GM18868 (cell line): ENCODE measurements around the gene ANAPC2.
"Not testable (repeated sequence)": the region's sequence is repeated elsewhere in the genome, so short reads cannot be mapped to it uniquely, and the experiment has no call there.

Experiments used
- ATAC-seq: cut with Tn5 transposase; IDR thresholded peaks from one replicate; pipeline ENCODE4 v1.9.1; 2021; ENCODE audit warnings: mild to moderate bottlenecking, moderate library complexity; ENCODE audit not compliant: unreplicated experiment

ANAPC2 gene

GRCh38 chr9:137148661-137149060 is 39.7 kb downstream of the ANAPC2 start:
- ATAC-seq, result no peak

DNA sequence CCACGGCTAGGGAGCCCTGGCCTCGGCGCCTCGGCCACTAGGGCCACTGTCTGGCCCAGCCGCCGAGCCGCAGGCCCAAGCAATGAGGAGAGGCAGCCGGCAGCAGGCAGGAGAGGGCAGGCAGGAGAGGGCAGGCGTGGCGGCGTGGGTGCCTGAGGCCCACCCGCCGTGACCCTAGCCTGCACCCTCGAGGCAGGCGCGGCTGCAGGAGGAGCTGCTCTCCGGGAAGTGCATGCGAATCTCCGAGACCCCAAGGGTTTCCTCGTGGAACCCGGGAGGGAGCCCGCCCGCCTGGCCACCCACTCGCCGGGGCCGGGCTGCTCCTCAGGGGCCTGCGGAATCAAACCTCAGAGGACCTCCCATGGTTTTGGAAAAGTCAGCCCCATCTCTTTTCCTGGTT is 40.1 kb downstream of the ANAPC2 start:
- ATAC-seq, result no peak

GRCh38 chr9:137147793-137148160 is 40.6 kb downstream of the ANAPC2 start:
- no peak for ATAC-seq

GRCh38 chr9:137147091-137147792 is 41.1 kb downstream of the ANAPC2 start:
- ATAC-seq, result no peak

DNA sequence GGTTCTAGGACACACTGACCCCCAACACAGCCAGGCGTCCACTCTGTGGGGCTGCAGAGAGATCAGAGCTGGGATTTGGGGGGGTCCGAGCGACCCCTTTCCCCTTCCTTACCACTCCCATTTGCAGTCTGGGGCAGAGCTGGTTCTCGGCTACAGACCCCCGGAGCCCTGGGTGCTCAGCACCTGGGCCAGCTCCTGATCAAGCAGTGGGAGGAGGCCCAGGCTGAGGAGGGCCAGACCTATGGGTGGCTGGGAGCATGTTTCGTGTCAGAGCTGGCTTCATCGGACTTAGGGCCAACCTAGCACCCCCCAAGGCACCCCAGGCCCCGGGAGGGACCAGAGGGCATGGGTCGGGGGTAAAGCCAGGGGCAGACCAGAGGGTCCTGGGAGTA is 41.8 kb downstream of the ANAPC2 start:
- ATAC-seq, result no peak

DNA sequence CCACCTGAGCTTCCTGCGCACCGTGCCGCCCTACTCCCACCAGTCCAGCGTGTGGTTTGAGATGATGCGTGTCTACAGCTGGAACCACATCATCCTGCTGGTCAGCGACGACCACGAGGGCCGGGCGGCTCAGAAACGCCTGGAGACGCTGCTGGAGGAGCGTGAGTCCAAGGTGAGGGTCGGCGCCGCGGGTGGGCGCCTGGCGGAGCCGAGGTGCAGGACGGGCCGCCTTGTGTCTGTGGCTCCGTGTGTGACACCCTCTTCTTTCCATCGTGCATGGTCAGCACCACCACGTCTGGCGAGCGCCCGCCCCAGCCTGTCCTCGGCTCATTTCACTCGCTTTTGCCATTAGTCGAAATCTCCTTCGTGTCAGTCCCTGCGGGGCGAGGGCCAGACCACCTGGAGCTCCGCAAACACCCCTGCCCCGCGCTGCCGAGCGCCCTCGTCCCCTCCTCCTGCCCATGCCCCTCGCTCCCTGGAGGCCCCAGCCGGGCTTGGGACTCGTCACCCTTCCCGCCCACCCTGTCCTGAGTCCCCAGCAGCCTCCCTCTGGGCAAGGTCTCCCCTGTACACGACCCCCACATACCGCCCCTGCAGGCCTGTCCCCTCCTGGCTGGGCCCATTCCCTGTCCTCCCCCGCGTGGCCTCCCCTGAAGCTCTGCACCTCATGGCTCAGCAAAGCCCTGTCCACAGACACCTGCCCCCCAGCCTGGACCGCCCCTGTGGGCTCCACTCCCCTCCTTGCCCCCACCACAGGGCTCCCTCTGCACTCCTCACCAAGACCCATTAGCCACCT is 42.4 kb downstream of the ANAPC2 start:
- no peak for ATAC-seq

- no peak for ATAC-seq
Observed at GRCh38 chr9:137143459-137143858, 44.9 kb downstream of the ANAPC2 start.

DNA sequence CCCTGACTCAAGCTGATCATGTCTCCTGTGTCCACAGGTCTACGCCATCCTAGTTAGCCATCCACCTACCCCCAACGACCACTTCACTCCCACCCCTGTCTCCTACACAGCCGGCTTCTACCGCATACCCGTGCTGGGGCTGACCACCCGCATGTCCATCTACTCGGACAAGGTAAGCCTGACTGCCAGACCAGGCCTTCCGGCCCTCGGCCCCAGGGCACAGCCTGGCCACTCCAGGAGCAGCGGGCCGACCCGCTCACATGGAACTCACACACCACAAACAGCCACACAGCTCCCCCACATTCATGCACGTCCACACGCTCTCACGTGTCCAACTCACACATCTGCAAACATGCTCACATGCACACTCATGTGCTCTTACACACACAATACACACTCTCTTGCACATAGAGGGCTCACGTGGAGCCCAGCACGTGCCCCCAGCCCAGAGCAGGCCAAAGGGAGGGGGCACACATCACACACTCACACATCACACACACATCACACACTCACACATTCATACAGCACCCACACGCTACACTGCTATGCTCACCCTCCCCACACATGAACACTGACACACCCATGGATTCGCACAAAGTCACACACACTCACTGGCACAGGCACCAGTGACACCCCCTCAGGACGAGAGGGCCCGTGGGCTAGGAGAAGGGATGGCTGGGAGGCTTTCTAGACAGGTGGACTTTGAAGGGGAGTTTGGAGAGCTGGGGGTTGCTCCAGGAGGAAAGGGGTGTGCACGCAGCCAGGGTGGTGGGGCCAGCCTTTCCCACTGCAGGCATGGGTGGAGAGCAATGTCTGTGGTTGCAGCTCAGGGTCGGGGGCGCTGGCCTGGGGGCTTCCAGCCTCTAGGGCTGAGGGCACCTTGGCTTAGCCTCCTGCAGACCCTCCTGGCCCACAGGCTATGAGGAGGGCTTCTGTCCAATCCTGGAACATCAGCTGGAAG is 46.1 kb downstream of the ANAPC2 start:
- ATAC-seq, result no peak

DNA sequence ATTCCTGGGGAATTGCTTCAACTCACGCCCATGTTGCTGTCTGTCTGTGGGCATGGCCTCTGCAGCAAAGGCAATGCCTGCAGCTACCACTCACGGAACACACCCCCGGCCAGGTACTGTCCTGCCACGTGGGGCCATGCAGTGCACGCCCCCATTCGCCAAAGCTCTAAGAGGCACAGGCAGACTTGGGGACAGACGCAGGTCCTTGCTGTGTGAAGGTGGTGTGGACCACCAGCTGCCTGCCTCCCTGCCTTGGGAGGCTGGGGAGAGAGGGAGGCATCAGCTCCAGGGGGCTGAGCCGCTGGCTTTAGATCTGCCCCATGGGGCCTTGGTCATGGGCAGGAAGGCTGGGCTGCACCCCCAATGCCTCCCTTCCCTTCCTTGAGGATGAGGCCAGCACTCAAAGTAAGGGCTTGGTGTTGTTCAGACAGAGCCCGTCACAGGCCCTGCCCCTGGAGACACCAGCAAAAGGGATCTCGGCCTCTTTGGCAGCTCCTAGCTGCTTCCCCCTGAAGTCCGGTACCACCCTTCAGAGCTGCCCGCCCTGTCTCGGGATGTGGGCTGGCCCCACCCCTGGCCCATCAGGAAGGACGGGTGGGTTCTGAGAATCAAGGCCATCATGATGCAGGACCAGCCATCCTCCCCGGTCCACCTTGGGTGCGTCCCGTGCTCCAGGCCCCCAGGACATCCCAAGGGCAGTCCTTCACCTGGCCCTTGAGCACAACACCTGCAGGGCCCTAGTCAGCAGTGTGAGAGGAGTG is 47.1 kb downstream of the ANAPC2 start:
- ATAC-seq, result no peak

DNA sequence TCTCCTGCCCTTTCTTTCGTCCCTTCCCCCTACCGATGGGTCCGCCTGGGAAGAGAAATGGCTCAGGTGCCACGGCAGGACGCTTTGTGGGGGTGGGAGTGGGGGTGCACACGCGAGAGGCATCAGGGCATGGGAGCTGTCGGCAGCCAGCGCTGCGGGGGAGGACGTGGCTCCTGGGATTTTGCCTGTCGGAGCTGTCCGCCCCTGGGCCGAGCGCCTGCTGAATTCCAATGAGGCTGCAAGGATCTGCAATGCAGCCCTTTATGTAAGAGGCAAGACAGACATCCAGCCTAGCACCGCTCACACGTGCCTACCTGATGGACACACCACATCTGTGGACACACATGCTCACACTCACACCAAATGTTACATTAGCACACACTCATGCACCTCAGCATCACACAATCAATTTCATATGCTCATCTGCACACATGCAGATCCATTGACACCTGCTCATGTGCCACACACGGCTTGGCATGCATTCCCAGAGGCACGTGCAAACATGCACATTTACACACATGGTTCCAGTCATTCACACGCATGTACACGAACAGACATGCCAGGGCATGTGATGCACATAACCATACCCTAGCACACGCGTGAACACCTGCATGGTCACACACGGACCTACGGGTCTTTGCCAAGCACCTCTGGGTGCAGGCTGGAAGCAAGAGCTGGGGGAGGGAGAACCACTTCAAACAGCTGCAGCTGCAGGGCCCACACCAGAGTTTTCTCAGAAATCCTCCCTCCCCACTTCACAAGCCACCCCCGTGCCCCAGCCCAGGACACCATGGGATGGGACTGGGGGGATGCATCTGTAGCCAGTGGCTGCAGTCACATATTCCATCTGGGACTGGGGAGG is 48.0 kb downstream of the ANAPC2 start:
- no peak for ATAC-seq

DNA sequence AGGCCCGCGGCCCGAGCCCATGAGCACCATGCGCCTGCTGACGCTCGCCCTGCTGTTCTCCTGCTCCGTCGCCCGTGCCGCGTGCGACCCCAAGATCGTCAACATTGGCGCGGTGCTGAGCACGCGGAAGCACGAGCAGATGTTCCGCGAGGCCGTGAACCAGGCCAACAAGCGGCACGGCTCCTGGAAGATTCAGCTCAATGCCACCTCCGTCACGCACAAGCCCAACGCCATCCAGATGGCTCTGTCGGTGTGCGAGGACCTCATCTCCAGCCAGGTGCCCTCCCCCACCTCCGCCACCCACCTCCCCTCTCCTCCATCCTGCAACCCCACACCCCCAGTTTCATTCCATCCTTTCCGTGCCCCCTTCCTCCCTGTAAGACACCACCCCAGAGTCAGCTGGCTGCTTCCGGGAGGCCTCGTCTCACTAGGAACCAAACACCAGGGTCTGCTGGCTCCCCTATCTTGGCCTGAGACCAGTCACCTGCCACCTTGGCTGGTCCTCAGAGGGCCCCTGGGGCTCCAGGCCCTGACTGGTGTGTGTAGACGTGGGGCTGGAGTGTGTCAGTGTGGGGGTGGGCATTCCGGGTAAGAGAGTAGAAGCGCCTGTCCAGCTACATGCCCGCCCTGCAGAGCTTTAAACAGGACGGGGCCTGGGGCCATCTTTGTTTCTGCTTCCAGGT is 48.8 kb downstream of the ANAPC2 start:
- no peak for ATAC-seq

DNA sequence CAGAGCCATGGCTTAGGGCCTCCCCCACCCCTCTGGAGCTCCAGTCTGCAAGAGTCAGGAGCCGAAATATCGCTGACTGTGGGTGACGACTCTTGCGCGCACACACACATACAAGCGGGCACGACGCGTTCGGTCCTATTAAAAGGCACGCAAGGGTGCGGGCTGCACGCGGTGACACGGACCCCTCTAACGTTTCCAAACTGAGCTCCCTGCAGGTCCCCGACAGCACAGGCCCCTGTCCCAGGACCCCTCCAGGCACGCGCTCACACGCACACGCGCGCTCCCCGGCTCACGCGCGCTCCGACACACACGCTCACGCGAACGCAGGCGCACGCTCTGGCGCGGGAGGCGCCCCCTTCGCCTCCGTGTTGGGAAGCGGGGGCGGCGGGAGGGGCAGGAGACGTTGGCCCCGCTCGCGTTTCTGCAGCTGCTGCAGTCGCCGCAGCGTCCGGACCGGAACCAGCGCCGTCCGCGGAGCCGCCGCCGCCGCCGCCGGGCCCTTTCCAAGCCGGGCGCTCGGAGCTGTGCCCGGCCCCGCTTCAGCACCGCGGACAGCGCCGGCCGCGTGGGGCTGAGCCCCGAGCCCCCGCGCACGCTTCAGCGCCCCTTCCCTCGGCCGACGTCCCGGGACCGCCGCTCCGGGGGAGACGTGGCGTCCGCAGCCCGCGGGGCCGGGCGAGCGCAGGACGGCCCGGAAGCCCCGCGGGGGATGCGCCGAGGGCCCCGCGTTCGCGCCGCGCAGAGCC is 49.5 kb downstream of the ANAPC2 start, which contains the start of gene GRIN1:
Gene GRIN1 (plus strand): TSS at position 433 of the 746 bp plus-strand sequence. CDS start 333 bp downstream, outside the sequence.
- ATAC-seq, result no peak

DNA sequence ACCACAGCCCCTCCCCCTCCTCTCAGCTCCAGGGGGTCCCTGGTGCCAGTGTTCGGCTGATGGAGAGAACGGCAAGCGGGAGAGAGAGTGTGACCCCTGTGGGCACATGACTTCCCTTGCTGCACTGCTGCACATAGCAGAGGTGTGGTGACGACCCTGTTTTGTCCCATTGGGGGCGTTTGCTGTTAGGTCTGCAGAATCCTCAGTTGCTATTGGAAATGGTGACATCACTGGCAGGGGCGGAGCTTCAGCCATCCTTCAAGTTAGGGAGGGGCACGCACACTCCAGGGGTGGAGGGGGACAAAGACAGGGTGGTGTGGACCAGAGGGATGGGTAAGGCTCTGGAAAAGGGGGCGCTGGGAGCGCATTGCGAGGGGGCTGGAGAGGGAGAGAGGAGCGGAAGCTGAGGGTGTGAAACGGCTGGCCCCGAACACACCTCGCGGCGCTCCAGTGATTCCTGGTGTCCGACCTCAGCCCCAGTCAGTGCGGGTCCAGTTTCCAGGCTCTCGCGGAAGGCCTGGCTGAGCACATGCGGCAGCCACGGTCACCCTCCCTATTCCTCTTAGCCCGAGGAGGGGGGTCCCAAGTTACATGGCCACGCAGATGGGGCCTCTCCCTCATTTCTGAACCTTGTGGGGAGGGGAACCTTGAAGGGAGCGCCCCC is 50.2 kb downstream of the ANAPC2 start:
- no peak for ATAC-seq

- no peak for ATAC-seq
Observed at GRCh38 chr9:137136881-137137607, 51.3 kb downstream of the ANAPC2 start.

DNA sequence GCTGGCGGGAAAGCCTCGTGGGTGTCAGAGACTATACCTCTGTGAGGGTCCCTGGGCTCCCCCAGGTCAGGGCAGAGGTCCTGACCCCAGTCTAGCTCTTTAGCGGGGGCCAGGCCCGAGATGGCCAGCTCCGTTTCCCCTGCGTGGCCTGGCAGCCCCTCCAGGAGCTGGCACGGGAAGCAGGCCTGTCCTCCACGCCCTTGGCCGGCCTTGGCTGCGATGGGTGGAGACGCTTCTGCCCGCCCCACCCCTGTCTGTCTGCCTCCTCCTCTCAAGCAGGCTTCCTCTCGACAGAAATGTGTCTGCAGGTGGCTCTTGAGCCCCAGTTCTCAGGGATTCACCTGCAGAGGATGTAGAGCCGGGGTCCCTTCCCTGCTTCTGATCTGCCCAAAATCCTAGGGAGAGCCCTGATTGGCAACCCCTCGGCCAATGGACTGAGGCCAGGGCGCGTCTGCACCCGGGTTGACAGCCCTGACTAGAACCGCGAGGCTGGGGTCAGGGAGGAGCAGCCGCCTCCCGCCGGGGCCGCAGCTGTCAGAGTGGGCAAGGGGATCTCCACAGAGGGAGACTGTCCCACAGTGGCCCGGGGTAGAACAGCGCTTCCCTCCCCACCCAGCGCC is 52.0 kb downstream of the ANAPC2 start:
- no peak for ATAC-seq

DNA sequence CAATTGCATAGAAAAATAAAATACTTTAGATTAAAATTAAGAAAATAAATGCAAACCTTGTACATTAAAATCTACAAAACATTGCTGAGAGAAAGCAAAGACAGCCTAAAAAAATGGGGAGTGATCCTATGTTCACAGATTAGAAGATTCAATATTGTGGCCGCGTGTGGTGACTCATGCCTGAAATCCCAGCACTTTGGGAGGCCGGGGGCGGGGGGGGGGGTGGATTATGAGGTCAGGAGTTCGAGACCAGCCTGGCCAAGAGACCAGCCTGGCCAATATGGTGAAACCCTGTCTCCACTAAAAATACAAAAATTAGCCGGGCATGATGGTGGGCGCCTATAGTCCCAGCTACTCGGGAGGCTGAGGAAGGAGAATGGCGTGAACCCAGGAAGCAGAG is 53.2 kb downstream of the ANAPC2 start:
- ATAC-seq, result not testable (repeated sequence)

GRCh38 chr9:137134191-137134590 is 54.2 kb downstream of the ANAPC2 start:
- ATAC-seq, result no peak
